AG04449 (cell line): ENCODE data around the gene HAUS3.
"Not testable (repeated sequence)": the region's sequence is repeated elsewhere in the genome, so short reads cannot be mapped to it uniquely, and the experiment has no call there.

Source experiments
- CTCF ChIA-PET: fragments of 350-600 bp; formaldehyde crosslinking; extraction: SDS; loops from one replicate; lab custom pipeline; 2021; ENCODE audit warnings: antibody characterized with exemption; lab: Yijun Ruan, JAX
- POLR2A ChIA-PET: fragments of 400-600, 350-600 bp; formaldehyde crosslinking; extraction: SDS; loops from one replicate; lab custom pipeline; 2020; ENCODE audit warnings: antibody characterized with exemption, inconsistent platforms; lab: Yijun Ruan, JAX
- DNase-seq: peaks from one replicate; pipeline ENCODE4 v3.0.0-alpha.2; 2010; ENCODE audit warnings: low read depth, low spot score
- H3K4me3 ChIP-seq: 2 replicates; pipeline ENCODE4 v1.5.1; 2011; ENCODE audit warnings: low read depth, mild to moderate bottlenecking, control low read depth, low read length
- TF ChIP-seq, protein P1 (sequence below): IDR thresholded peaks from one replicate; pipeline ENCODE4 v1.5.1; 2011; ENCODE audit warnings: mild to moderate bottlenecking, moderate library complexity, low read length, control low read depth, inconsistent platforms; ENCODE audit not compliant: insufficient read depth; ENCODE audit errors: missing control alignments

The HAUS3 gene

DNA sequence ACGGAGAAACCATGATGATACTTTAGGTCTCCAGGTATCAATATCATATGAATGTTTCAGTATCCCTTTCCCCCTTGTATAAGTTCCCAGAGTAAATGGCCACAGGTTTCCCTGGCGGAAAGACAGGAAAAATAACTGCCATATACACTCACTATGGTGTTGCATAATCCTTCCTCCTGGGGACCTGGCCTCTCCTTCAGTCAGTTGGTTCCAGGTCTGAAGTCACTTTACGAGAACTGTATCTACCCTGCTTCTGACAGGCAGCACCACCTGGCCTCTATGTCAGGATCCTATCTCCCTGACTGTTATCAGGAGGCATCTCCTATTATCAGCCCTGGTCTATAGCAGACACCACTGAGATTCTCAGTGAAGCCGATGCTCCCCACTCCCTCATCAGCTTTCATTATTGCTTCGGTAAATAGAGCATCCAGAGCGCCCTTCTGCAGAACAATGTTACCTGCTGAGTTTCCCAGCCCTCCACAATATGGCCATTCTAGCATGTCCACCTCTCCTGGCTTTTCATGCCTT lies 22.6 kb downstream of the HAUS3 start:
- DNase-seq = no peak
- CTCF ChIA-PET = interaction anchor here (0.7 to 5.8 kb wide), 34 partner anchors 8 to 487 kb away, joined by 3 to 55 read pairs (median 6); partner anchors contain the start of genes CFAP99, HAUS3, POLN and RNF4
- no peak overlapping the region for H3K4me3 ChIP-seq
- POLR2A ChIA-PET = interaction anchor here (0.6 kb wide), 1 partner anchor 243 kb away, joined by 3 read pairs; no protein-coding TSS in a partner anchor
- TF ChIP-seq, protein P1, sequence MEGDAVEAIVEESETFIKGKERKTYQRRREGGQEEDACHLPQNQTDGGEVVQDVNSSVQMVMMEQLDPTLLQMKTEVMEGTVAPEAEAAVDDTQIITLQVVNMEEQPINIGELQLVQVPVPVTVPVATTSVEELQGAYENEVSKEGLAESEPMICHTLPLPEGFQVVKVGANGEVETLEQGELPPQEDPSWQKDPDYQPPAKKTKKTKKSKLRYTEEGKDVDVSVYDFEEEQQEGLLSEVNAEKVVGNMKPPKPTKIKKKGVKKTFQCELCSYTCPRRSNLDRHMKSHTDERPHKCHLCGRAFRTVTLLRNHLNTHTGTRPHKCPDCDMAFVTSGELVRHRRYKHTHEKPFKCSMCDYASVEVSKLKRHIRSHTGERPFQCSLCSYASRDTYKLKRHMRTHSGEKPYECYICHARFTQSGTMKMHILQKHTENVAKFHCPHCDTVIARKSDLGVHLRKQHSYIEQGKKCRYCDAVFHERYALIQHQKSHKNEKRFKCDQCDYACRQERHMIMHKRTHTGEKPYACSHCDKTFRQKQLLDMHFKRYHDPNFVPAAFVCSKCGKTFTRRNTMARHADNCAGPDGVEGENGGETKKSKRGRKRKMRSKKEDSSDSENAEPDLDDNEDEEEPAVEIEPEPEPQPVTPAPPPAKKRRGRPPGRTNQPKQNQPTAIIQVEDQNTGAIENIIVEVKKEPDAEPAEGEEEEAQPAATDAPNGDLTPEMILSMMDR = no peak

DNA sequence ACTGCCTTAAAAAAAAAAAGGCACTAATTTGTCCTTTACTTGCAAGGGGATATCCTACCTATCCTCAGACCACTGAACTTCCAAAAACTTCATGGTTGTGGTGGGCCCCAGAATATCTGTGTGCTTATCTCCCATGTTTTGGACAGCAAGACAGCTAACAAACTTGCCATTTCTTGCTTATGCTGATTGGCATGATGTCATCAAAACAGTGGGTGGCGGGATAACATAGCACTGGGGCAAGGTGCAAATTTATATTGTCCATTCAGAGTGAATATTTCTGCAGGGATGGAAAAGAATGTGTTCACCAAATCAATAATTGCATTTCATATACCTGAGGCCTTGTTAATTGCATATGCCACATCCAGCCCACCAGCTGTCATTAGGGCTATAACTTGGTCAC lies 23.5 kb downstream of the HAUS3 start:
- POLR2A ChIA-PET = interaction anchor here (0.7 kb wide), 1 partner anchor 10 kb away, joined by 3 read pairs; no protein-coding TSS in a partner anchor
- H3K4me3 ChIP-seq = no peak overlapping the region
- CTCF ChIA-PET = interaction anchor here (0.8 to 5.8 kb wide), 10 partner anchors 8 to 246 kb away, joined by 3 to 47 read pairs (median 10); no protein-coding TSS in a partner anchor
- TF ChIP-seq, protein P1 = no peak
- no peak for DNase-seq

DNA sequence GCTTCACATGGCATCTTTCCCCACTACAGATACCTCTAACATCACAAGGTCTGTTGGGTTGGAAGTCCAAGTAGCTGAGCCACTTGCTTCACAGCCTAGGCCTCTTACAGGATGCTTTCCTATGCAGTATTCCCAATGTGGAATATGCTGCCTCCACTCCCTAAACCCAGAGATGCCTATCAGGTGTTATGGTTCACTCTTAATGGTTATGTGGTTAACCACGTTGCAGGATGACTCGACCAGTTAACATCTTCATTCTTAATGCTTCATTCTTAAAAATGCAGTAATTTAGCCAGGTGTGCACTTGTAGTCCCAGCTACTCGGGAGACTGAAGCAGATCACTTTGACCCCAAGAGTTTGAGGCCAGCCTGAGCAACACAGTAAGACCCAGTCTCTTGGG lies 24.2 kb downstream of the HAUS3 start:
- H3K4me3 ChIP-seq = no peak overlapping the region
- POLR2A ChIA-PET = no interaction called here
- CTCF ChIA-PET = interaction anchor here (0.8 to 5.8 kb wide), 13 partner anchors 9 to 305 kb away, joined by 3 to 47 read pairs (median 4); no protein-coding TSS in a partner anchor

DNA sequence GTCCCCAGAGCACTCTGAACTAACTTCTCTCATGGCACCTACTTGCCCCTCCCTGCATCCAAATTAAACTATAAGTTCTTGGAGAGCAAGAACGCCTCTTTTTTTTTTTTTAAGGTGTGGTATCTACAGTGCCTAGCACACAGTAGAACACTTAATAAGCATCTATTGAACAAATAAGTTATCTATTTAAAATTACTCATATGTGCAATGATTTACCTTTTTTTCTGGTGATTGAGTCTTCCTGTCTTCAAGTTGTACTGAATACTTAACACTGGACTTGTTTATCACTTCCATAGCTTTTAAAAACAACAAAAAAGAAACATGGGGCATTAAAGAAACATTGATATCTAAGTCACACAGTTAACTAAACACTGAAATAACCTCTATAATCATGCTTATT lies 29.1 kb downstream of the HAUS3 start:
- ChIA-PET POLR2A (no interaction called here), CTCF (no interaction called here)
- no peak for DNase-seq
- TF ChIP-seq, protein P1 = no peak
- no peak overlapping the region for H3K4me3 ChIP-seq

More for the DNA sequence above, 24.2 kb downstream of the HAUS3 start:
- TF ChIP-seq, protein P1 = no peak
- DNase-seq = peak; percentile 14

DNA sequence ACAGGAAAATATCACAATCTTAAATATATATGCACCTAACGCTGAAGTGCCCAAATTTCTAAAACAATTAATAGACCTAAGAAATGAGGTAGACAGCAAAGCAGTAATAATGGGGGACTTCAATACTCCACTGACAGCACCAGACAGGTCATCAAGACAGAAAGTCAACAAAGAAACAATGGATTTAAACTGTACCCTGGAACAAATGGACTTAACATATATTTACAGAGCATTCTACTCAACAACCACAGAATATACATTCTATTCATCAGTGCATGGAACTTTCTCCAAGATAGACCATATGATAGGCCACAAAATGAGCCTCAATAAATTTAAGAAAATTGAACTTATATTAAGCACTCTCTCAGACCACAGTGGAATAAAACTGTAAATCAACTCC lies 39.1 kb downstream of the HAUS3 start:
- H3K4me3 ChIP-seq, DNase-seq, POLR2A ChIA-PET, CTCF ChIA-PET: not testable (repeated sequence)

DNA sequence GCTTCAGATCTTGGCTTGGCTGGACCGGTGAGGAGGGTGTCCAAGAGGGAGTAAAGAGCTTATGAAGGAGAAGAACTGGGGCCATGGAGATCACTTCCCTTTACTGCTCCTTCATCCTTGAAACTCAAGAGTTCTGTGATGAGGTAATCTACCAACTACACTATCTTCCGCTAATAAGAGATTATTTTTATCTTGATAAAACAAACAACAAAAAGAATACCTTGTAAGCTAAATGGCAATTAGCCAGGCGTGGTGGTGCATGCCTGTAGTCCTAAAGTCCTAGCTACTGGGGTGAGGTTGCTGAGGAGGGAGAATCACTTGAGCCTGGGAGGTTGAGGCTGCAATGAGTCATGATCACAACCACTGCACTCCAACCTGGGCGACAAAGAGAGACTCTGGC lies 47.4 kb downstream of the HAUS3 start:
- POLR2A ChIA-PET = no interaction called here
- no peak overlapping the region for H3K4me3 ChIP-seq
- TF ChIP-seq, protein P1 = no peak
- CTCF ChIA-PET = interaction anchor here (1.0 to 1.5 kb wide), 2 partner anchors 26 to 159 kb away, joined by 4 to 7 read pairs; no protein-coding TSS in a partner anchor
- no peak for DNase-seq
